Fibroblast of gingiva (primary cell): Measurements from ENCODE around the gene TARS1.
"Not testable (repeated sequence)": the region's sequence is repeated elsewhere in the genome, so short reads cannot be mapped to it uniquely, and the experiment has no call there.

Experiments used
- DNase-seq: peaks from one replicate; pipeline ENCODE4 v3.0.0-alpha.2; 2011; ENCODE audit warnings: low read depth

TARS1 gene

DNA sequence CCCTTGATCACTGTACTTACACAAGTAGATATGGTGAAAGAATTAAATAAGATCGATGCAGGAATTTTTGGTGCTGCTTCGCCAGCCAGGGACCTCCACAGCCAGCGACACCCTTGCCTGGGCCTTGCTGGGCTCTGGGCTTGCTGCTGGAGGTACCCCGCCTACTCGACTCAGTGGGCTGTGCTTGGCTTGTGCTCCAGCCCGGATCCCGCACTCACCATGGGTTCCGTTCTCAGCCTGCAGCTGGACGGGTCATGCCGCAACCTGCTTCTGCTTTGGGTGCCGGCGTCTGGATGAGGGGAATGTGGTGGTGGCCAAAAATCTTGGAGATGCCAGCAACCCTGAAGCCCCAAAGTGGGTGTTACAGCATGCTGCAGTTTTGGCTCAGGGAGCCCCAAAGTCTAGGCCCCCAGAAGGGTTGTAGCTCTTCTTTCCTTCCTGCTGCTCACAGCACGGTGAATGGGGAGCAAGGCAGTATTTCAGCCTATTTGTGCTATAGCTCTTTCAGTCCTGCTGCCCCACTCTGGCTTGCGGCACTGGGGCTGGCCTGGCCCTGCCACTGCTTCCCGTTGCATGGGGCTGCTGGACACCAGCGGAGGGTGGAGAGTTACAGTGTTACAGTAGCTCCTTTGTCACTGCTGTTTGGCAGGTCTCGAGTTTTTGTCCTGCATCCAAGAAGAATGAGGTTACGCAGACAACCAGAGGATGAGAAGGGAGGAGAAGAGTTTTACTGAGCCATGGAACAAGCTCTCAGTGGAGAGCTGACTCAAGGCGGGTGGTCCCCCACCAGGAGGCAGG, 48.0 kb downstream of the TARS1 start:
- DNase-seq, result no peak

GRCh38 chr5:33489481-33490067, 48.8 kb downstream of the TARS1 start:
- no peak for DNase-seq

- no peak for DNase-seq
Observed at GRCh38 chr5:33490071-33490665, 49.4 kb downstream of the TARS1 start.

- DNase-seq, result no peak
Observed at GRCh38 chr5:33491941-33492340, 51.2 kb downstream of the TARS1 start.

- DNase-seq, result no peak
Observed at GRCh38 chr5:33494466-33494865, 53.7 kb downstream of the TARS1 start.

GRCh38 chr5:33501260-33501659, 60.5 kb downstream of the TARS1 start:
- DNase-seq, result no peak

DNA sequence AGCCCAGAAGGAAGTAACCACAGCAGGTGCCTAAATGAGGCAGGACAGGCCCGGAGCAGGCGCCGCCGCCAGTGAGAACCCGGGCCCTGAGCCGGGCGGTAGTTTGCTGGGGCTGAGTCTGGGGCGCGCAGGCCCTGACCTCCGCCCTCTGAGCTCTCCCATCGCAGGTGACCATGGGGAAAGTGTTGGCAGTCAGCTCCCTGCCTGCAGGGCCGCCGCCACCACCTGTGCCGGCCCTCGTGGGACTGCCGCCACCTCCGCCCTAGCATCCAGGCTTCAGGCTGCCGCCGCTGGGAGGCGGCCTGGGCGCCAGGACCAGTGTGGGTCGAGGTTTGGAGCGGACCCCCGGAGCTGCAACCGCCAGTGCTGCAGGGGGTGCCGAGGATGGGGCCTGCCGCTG, 61.1 kb downstream of the TARS1 start:
- DNase-seq, result no peak

- DNase-seq, result no peak
Observed at GRCh38 chr5:33504570-33504969, 63.8 kb downstream of the TARS1 start.

GRCh38 chr5:33507426-33507825, 66.7 kb downstream of the TARS1 start:
- DNase-seq, result no peak

- no peak for DNase-seq
Observed at GRCh38 chr5:33509036-33509435, 68.3 kb downstream of the TARS1 start.

GRCh38 chr5:33513462-33514185, 72.9 kb downstream of the TARS1 start:
- DNase-seq, result no peak

- not testable (repeated sequence) for DNase-seq
Observed at GRCh38 chr5:33515366-33515765, 74.6 kb downstream of the TARS1 start.

DNA sequence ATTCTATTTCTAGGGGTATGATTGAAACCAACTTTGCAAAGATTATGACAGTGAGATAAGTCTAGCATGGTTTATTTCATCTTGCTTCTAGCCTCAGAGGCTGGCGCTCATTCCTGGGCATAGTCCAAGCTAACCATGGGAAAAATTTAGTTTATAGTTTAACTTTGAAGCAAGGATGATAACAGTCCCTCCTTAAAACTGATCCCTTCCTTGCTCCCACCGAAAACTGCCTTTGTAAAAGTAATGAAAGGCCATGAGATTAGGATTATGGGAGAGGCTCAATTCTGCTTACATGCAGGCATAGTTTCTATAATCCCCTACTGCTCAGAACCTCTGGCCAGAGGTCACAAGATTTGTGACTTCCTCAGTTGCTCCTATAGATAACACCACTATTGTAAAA, 75.7 kb downstream of the TARS1 start:
- no peak for DNase-seq
